HepG2 (cell line): ENCODE measurements around the gene PRKCD.

Source experiments
- ZBTB49 ChIP-seq: sonication (generic); formaldehyde crosslinking; IDR thresholded peaks from 2 replicates; pipeline ENCODE4 v1.4.0; 2020; ENCODE audit warnings: missing genetic modification reagents, borderline replicate concordance
- ZNF589 ChIP-seq: sonication (generic); formaldehyde crosslinking; conservative IDR thresholded peaks from 2 replicates; pipeline ENCODE4 v1.8.0; 2022; ENCODE audit warnings: mild to moderate bottlenecking, moderate library complexity, missing genetic modification reagents
- ZNF605 ChIP-seq: sonication (generic); formaldehyde crosslinking; IDR thresholded peaks from 2 replicates; pipeline ENCODE4 v1.8.0; 2022; ENCODE audit warnings: mild to moderate bottlenecking, missing genetic modification reagents
- ZSCAN22 ChIP-seq: sonication (generic); formaldehyde crosslinking; IDR thresholded peaks from 2 replicates; pipeline ENCODE4 v1.4.0; 2020; ENCODE audit warnings: mild to moderate bottlenecking, missing genetic modification reagents

DNA sequence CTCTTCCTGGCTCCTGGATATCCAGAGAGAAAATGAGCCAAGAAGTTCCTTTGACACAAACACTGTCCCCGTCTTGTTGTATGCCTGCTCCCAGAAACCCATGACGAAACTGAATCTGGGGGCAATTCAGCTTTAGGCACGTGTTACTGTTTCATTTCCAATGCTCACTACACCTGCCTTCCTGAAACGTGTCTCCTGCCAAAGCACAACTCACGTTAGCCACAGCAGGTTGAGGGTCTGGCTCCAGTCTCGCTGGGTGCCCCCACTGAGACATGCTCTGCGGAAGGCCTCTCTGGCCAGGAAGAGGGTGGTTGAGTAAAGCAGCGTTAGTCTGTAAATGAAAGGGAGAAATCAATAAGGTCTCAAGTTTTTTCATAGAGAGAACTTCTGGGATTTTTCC lies 37.5 kb upstream of the PRKCD start:
- TF ChIP-seq ZNF605 (CRISPR knock-in tag) = no peak
- TF ChIP-seq ZBTB49 = no peak
- TF ChIP-seq ZSCAN22 (CRISPR knock-in tag) = no peak
- no peak for TF ChIP-seq ZNF589 (CRISPR knock-in tag)
